Measurements from ENCODE around the gene KIZ. TPM values are rescaled to one million over a fixed set of nuclear protein-coding genes. Genes with fewer than 3 reads are reported as not detected.

KIZ gene
- total RNA-seq, 6 donors from 2014 or later, result 7.9 to 29.3 (median 15.2) TPM

GRCh38 chr20:21134883-21135493, 9.1 kb downstream of the KIZ start:
- Histone ChIP-seq H3K27ac (no peak overlapping the region), H3K4me3 (no peak overlapping the region), H3K4me1 (no peaks in the 10 kb centered on the region), H3K27me3 (no peaks in the 10 kb centered on the region), H3K9me3 (no peaks in the 10 kb centered on the region), H3K36me3 (peaks cover 0 to 25% (median 0%) of the 10 kb centered on the region in 4 donors)
- 94 to 96% methylated on average over 10 of the region's 10 CpGs for WGBS, 2 donors
- TF ChIP-seq POLR2AphosphoS5 (IDR thresholded peaks at IDR 0.05) (no peak), EP300 (IDR thresholded peaks at IDR 0.05) (no peak), CTCF (IDR thresholded peaks at IDR 0.05) (no peak), POLR2A (IDR thresholded peaks at IDR 0.05) (no peak)
- DNase-seq (no peak), ATAC-seq (ENCODE audit: low FRiP score in 2 of 2) (no peak)

- no peak overlapping the region for H3K4me3 ChIP-seq
- peaks cover 0 to 25% (median 0%) of the 10 kb centered on the region in 4 donors for H3K36me3 ChIP-seq
- ATAC-seq (ENCODE audit: low FRiP score in 2 of 2) (no peak), DNase-seq (no peak)
- H3K27ac ChIP-seq, result no peak overlapping the region
- TF ChIP-seq POLR2AphosphoS5 (IDR thresholded peaks at IDR 0.05), result no peak
- no peak for TF ChIP-seq EP300 (IDR thresholded peaks at IDR 0.05)
- TF ChIP-seq CTCF (IDR thresholded peaks at IDR 0.05), result no peak
- TF ChIP-seq POLR2A (IDR thresholded peaks at IDR 0.05), result no peak
- H3K9me3 ChIP-seq, result no peaks in the 10 kb centered on the region
- H3K27me3 ChIP-seq, result no peaks in the 10 kb centered on the region
- H3K4me1 ChIP-seq, result no peaks in the 10 kb centered on the region
- WGBS, 2 donors, result 94 to 95% methylated on average over 8 of the region's 8 CpGs
Measured at GRCh38 chr20:21136015-21136732, 10.3 kb downstream of the KIZ start.

- Histone ChIP-seq H3K9me3 (no peaks in the 10 kb centered on the region), H3K27me3 (no peaks in the 10 kb centered on the region), H3K4me3 (no peak overlapping the region), H3K27ac (no peak overlapping the region), H3K4me1 (no peaks in the 10 kb centered on the region), H3K36me3 (peaks cover 0 to 24% (median 0%) of the 10 kb centered on the region in 4 donors)
- TF ChIP-seq POLR2AphosphoS5 (IDR thresholded peaks at IDR 0.05), result no peak
- TF ChIP-seq EP300 (IDR thresholded peaks at IDR 0.05), result no peak
- TF ChIP-seq POLR2A (IDR thresholded peaks at IDR 0.05), result no peak
- TF ChIP-seq CTCF (IDR thresholded peaks at IDR 0.05), result no peak
- WGBS, 2 donors, result 83% methylated on average over 1 of the region's 1 CpG
- DNase-seq (no peak), ATAC-seq (ENCODE audit: low FRiP score in 2 of 2) (no peak)
Measured at GRCh38 chr20:21137078-21137477, 11.2 kb downstream of the KIZ start.

GRCh38 chr20:21139881-21140566, 14.1 kb downstream of the KIZ start:
- no peaks in the 10 kb centered on the region for H3K9me3 ChIP-seq
- H3K4me3 ChIP-seq, result no peak overlapping the region
- WGBS, 2 donors, result 64 to 74% methylated on average over 3 of the region's 3 CpGs
- no peak overlapping the region for H3K27ac ChIP-seq
- ATAC-seq (ENCODE audit: low FRiP score in 2 of 2) (no peak), DNase-seq (no peak)
- TF ChIP-seq CTCF (IDR thresholded peaks at IDR 0.05) (no peak), EP300 (IDR thresholded peaks at IDR 0.05) (no peak), POLR2AphosphoS5 (IDR thresholded peaks at IDR 0.05) (no peak), POLR2A (IDR thresholded peaks at IDR 0.05) (no peak)
- H3K36me3 ChIP-seq, result peaks cover 0 to 14% (median 0%) of the 10 kb centered on the region in 4 donors
- no peaks in the 10 kb centered on the region for H3K4me1 ChIP-seq
- no peaks in the 10 kb centered on the region for H3K27me3 ChIP-seq

All from upper lobe of left lung (tissue), 6 donors.